Measurements from ENCODE around the gene TOP1.
A peak's percentile ranks its signal among the peaks of the same experiment; 100 is the strongest.
"Not testable (repeated sequence)": the region's sequence is repeated elsewhere in the genome, so short reads cannot be mapped to it uniquely, and the experiment has no call there.

The TOP1 gene

DNA sequence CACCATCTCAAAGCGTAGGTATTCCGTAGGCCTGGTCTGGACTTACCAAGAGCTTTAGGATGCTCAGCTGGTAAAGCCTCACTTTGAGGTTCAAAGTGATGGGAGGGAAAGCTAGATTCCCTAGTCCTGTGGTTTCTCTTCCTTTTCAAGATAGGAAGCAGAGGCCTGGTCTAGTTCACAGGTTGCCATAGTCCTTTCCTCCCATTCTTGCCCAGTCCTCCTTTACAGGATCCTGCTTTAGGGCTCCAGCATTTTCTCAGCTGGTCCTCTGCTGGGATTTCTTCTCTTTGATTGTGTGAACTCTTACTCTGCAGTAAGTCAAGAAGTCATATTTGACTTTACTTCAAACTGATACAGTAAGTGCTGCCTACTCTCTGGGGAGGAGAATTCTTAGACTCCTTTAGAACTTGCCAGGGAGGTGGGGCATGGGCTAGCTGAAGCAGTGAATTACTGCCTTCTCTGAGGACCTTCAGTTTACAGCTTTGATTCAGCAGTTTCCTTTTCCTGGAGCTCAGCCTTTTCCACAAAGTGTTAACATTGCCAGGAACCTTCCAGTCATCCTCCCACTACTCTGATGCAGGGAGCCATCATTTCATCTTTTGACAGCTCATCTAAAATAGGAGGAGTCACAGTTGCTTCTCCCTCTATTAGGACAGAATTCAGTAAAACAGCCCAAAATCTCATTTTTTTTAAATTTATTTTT lies 65.9 kb downstream of the TOP1 start:
- no peak for DNase-seq (ENCODE audit: low read depth in 2 of 2)

DNA sequence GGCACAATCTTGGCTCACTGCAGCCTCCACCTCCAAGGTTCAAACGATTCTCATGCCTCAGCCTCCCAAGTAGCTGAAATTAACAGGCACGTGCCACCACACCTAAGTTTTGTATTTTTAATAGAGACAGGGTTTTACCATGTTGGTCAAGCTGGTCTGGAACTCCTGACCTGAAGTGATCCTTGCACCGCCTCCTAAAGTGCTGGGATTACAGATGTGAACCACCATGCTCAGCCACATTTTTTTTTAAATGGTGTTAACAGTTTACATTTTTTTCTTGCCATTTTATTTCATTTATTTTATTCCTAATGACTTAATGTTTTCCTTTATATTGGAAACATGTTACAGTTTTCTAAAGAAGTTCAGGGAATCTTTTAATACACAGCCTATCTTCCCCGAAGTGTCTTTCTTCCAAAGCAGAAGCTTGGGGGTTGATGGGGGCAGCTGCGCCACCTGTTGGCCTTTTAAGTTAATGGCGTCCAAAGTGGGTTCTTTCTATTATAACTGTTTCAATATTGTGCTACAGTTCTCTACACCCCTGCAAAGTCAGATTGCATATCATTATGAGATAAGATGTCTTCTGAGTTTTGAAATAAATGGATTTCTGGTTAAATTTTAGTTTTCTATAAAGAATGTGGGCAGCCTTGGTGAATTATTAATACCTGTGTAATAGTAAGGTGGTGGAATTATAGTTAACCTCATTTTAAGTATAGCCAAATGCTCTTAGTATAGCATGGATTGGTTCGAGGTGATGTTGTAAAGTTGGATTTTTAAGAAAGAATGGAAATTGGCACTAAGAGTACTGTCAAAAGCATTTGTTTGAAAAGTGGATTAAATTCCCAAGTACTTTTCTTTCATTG lies 66.7 kb downstream of the TOP1 start:
- DNase-seq (ENCODE audit: low read depth in 2 of 2): peak; percentile 24 to 29

DNA sequence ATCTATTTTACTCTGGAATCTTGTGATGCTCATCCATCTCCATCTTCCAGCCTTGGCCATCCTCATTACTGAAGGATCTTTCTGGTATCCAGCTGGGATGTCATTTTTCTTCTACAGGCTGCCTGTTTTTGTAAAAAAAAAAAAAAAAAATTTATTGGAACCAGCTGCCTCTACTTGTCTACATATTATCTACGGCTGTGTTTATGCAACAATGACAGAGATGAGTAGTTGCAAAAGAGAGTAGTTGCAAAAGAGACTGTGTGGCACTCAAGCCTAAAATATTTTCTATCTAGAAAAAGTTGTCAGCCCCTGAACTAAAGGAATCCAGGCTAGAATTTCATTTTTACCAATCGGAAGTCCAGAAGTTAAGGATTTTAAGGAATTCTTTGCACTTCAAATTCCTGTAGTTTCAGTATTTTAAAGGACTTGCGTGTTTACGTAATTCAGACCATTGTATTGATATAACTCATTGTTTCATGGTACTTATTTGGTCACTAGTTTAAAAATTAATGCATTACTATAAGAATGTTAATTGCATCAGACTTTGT lies 70.2 kb downstream of the TOP1 start:
- no peak for DNase-seq (ENCODE audit: low read depth in 2 of 2)

DNA sequence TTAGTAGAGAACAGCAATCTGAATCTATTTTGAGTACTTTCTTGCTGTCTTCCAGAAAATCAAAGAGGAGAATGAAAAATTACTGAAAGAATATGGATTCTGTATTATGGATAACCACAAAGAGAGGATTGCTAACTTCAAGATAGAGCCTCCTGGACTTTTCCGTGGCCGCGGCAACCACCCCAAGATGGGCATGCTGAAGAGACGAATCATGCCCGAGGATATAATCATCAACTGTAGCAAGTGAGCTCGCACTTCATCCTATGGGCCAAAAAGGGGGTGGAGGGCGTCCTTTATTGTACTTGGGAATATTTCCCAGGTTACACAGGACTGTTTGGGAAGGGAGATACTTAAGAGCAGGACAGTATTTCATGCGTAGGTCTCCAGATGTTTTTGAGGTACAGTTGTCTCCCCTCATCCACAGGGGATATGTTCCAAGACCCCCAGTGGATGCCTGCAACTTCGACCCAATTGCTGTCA lies 71.4 kb downstream of the TOP1 start:
- no peak for DNase-seq (ENCODE audit: low read depth in 2 of 2)

DNA sequence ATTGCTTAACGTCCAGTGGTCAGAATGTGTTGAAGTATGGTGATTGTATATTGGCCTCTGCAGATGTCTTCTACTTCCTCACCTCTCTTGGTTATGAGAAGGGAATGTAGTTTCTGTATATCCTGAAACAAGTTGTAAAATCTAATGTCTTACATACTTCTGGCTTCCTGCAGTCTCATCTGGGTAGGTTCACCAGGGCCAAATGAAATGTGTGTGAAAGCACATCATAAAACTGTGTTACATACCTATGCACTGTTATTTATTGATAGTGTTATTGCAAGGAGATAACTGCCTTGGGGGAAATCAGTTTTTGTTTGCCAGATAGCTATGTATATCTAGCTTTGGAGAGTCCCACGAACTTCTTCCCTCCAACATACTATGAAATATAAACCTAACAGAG lies 73.0 kb downstream of the TOP1 start:
- no peak for DNase-seq (ENCODE audit: low read depth in 2 of 2)

DNA sequence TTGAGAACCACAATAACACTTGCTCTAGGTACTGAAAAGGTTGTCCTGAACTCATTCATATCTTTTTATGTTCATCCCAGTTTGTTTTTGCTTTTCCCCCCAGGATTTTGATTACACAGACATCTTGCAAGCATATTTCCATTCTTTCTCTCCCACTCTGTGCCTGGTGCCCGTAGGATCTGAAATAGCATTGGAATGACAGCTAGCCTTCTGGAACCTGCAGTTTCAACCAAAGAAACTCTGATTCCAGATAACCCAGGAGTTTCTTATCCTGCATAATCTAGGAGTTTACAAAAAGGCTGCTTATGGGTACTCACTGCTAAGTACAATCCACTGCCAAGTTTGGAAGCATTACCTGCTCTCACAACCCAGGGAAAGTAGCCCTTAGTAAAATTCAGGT lies 79.9 kb downstream of the TOP1 start:
- DNase-seq (ENCODE audit: low read depth in 2 of 2): no peak

DNA sequence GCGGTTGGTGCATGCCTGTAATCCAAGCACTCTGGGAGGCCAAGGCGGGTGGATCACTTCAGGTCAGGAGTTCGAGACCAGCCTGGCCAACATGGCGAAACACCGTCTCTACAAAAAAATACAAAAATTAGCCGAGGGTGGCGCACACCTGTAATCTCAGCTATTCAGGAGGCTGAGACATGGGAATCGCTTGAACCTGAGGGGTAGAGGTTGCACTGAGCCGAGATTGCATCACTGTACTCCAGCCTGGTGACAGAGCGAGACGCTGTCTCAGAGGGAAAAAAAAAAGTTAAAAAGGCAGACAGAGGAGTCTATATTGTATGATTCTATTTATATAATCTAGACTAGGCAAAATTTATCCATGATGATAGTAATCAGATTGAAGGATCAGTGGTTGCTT lies 81.4 kb downstream of the TOP1 start:
- no peak for DNase-seq (ENCODE audit: low read depth in 2 of 2)

DNA sequence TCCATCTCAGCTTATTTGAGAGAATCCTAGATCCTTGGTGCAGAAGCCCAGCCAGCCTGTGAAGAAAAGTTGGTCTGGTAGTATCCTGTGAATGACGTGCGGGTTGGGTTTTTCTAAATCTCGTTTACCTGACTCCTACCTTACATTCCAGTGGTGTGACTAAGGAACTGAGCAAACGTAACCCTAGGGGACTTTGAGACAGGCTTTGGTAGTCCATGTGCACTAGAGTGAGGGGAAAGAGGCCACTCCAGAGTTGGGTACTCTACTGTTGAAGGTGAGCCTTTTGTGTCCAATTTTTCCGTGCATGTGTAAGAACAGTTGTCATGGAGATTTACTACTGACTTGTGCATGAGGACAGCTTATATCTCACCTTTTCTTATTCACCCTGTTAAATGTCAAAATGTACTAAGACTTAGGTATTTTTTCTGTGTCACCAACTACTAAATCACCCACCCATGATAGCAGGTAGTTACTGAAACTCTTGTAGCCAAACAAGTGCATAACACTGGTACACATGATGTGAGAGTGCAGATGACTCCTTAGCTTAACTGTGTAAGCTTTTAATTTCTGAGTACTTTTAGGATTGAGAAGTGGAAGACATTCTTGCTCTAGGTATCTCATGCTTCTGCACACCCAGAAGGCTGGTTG lies 82.4 kb downstream of the TOP1 start:
- no peak for DNase-seq (ENCODE audit: low read depth in 2 of 2)

DNA sequence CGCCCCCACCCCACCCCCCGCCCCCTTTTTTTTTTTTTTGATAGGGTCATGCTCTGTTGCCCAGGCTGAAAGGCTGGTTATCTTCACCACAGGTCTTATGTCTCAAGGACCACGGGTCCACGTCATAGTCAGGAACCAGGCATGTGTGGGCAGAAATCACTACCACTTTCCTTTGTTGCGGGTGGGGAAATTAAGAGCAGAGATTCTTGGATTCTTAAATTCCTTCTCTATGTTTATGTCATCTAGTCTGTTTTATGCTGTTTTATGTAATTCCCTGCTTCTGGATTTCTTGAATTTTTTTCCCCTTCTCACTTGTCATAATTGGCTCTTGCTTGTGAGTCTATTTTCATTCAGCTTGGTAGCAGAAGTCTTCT lies 82.9 kb downstream of the TOP1 start:
- DNase-seq (ENCODE audit: low read depth in 2 of 2): no peak

DNA sequence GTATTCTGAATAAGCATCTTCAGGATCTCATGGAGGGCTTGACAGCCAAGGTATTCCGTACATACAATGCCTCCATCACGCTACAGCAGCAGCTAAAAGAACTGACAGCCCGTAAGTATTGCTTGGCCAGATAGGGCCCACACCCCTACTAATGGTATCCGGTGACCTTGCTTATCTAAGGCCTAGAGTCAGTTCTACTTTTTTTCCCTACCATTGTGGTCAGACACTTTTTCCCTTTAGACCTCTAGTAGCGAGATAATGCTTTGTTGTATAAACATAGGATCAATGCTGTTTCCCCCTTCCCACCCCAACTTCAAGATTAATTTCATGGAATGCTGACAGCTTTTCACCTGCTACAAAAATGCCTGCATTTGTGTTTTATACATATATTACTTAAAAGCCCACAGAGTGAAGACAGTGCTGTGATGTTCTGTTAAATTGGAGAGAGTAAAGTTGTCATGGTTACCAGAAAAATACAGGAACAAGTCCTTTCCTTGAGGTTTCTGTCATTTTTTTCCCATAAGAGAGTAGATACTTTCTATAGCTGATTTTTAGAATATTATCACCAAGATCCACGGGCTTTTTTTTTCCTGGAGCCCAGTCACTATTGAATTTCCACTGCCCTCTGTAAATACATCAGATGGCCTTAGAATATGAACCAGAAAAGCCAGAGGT lies 87.8 kb downstream of the TOP1 start:
- no peak for DNase-seq (ENCODE audit: low read depth in 2 of 2)

DNA sequence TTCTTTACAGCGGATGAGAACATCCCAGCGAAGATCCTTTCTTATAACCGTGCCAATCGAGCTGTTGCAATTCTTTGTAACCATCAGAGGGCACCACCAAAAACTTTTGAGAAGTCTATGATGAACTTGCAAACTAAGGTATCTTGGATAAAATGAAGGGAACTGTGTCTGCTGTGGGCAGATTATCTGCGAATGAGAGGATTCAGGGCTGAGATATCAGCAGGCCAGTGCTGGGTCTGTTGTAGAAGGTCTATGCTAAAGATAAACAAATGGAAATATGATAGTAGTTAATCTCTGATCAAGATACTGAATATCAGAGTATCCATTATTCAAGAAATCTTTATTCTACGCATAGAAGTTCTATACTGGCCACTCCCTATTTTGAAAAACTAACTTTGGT lies 89.5 kb downstream of the TOP1 start:
- not testable (repeated sequence) for DNase-seq (ENCODE audit: low read depth in 2 of 2)

DNA sequence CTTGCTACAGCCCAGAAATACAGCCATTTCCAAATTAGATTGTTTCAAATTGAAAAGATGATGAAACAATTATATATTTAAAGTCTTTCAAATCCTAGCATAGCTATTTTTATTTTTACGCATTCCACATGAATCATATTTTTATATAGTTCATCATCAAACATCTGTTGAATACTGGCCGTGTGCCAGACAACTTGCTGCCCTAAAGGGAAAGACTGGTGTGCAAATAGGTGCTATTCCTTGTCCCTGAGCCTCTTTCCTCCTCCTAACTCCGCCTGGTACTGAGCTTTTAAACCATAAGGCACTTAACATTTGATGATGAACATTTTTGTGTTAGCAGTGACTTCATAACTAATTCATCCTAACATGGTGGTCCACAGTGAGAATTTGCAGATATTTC lies 90.0 kb downstream of the TOP1 start:
- DNase-seq (ENCODE audit: low read depth in 2 of 2): no peak

DNA sequence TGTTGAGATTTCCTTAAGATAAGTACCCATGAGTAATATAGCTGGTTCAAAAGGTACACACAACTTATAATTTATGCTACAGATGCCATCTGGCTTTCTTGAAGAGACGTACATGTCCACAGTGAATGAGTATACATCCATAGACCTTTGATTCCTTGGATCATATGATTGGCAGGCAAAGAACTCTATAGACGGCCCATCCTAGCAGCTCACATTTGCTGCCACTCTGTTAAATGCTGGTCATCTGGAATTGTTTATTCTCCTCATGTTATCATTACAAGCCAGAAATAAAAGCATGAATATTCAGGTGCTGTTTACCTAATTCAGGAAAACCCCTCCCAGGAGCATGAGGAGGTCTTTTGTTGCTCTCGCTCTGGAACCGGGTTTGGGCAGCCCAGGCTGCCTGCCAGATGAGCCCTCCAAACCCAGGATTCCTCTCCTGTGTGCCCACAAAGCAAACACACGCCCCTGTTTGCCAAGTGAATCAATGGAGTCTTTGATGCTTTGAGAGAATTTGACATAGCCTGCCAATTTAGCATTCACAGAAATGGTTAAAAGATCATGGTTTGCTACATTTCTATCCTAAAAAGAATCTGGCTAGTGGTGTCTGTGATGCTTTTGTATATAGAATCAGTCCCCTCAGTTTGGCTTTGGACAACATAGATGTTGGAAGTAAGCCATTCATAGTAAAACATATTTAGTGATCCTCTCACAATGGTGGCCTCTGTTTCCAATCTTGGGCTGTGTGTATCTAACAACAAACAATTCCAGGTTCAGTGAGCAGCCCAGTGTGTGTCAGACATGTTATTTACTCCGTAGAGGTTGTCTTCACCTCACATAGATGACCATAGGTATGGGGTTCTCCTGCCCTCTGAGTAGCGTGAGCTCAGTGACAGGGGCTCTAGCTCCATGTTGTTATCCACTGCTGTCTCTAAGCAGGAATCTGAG lies 91.3 kb downstream of the TOP1 start:
- no peak for DNase-seq (ENCODE audit: low read depth in 2 of 2)

DNA sequence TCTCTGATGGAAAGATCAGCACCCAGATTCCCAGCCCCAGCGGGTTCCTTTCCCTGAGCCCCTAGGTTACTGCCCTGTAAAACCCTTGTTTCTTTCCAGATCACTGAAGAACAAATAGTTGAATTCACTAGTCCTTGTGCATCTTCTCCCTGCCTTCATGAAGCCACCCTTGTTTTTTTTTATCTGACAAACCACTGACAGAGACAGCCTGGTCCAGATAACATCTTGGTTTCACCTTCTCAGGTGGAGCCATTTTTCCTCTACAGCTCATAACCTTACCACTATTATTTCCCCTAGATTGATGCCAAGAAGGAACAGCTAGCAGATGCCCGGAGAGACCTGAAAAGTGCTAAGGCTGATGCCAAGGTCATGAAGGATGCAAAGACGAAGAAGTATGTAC lies 92.8 kb downstream of the TOP1 start:
- DNase-seq (ENCODE audit: low read depth in 2 of 2): no peak

DNA sequence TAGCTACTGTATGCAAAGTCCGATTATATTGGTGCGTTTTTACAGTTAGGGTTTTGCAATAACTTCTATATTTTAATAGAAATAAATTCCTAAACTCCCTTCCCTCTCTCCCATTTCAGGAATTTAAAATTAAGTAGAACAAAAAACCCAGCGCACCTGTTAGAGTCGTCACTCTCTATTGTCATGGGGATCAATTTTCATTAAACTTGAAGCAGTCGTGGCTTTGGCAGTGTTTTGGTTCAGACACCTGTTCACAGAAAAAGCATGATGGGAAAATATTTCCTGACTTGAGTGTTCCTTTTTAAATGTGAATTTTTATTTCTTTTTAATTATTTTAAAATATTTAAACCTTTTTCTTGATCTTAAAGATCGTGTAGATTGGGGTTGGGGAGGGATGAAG lies 95.0 kb downstream of the TOP1 start:
- no peak for DNase-seq (ENCODE audit: low read depth in 2 of 2)

DNA sequence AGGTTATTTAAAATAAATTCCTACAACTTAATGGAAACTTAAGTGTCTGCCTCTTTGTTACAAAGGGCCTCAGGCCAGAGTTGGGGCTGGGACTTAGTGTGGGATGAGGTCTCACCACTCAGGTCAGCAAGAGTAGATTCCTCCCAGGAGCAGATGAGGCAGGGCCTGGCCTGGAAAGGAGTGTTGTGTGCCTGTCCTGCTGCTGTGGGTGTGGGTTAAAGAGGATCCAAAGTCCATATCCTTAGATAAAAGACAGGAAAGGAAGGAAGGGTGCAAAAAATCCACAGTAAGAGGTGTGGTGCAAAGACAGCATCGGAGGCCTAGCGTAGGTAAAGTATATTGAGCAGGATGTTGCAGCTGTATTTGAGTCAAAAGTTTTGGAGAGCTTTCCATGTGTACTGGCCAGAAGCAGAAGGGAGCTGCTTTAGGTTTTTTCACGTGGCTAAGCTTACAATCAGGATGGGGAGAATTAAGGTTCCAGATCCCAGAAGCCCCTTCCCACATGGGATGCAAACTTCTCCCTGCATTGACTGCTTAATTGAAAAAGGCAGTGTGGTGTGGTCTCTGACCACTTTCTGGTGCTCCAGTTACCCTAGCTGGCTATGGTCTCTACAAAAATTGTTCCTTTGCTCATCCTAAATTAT lies 96.0 kb downstream of the TOP1 start:
- DNase-seq (ENCODE audit: low read depth in 2 of 2): no peak

DNA sequence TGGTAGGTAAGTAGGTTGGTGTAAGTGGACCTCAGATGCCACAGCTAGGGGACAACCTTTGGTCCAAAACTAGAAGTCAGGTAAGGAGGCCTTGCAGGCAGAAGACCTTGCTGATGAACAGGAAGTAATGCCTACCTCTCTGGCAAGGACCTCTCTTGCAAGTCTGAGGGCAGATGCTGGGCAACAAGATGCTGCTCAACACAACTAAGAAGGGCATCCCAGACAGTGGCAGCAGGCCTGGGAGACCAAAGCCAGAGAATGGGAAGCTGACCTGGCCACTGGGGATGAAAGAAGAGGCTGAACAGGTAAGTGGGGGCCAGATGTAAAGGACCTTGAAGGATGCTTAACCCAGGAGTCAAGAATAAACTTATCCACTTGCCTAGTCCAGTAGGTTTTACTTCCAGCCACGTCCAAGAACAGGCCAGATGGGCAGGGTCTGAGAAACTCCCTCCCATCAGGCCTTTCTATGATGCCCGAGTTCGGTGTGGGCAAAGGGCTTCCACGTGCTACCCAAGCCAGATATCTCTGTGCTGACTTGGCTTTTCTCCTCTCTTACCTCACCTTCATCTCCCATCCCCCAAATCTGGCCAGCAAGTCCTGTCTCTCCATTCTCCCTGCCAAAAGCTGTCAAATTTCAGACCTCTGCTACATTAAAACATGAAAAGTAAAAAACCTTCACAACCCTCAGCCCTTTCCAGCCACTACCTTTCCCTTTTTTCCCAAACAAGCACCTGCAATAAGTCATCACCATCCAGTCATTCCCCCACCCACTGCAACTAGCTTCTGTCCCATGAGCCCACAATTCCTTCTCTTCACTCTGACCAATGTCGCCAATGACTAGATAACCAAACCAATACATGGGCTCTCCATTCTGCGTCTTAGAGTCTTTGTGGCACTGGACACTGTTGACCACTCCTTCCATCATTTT lies 97.2 kb downstream of the TOP1 start:
- no peak for DNase-seq (ENCODE audit: low read depth in 2 of 2)

DNA sequence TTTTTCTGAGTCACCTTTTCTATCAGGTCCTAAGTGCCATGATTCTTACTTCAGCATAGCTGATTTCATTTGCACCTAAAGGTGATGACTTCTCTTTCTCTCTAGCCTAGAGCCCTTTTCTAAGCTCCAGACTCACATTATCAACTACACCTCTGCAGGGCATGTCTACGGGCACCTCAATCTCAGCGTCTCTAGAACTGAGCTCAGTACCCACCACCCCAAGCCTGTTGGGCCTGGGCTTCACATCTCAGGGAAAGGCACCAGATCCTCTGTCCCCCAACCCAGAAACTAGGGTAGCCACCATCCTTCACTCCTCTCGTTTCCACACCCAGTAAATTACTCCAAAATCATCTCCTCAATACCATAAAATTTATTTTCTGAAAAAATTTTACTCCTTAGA lies 98.1 kb downstream of the TOP1 start:
- DNase-seq (ENCODE audit: low read depth in 2 of 2): no peak

DNA sequence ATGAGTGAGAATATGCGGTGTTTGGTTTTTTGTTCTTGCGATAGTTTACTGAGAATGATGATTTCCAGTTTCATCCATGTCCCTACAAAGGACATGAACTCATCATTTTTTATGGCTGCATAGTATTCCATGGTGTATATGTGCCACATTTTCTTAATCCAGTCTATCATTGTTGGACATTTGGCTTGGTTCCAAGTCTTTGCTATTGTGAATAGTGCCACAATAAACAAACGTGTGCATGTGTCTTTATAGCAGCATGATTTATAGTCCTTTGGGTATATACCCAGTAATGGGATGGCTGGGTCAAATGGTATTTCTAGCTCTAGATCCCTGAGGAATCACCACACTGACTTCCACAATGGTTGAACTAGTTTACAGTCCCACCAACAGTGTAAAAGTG lies 99.7 kb downstream of the TOP1 start:
- DNase-seq (ENCODE audit: low read depth in 2 of 2): not testable (repeated sequence)
